Effector CD4-positive, alpha-beta T cell (primary cell): ENCODE data around the gene ASB2.

Source experiments
- DNase-seq: peaks from one replicate; pipeline ENCODE4 v3.0.0-alpha.2; 2020
- total RNA-seq: gene quantifications from one replicate; lab custom pipeline; 2026; lab: John Stamatoyannopoulos, UW

ASB2 gene
- total RNA-seq, result 2.1 reads per million, percentile 4 among the genes with 10 or more reads in this experiment

DNA sequence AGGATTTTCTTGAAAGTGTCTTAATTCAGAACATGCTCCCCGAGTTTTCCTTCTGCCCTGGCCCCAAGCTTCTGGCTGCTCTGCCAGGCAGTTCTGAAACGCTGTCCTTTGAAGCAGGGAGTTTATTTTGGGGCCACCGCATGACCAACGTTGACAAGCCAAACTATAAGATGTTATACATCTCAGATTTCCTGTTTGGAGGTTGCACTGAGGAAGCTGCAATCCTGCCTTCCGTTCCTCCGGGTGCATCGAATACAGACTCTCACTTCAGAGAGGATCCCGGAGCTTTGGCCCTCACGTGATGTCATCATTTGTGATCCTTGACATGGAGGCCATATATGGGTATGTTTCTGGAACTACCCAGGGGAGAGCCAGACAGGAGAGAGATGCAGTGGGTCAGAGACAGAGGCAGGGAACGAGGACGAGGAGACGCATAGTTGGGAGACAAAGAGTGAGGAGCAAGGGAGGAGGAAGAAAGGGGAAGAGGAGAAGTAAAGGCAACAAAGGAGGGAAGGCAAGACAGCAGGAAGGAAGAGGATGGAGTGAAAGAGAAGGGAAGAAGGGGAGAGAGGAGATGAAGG, at the start of gene ASB2:
TSS of gene ASB2 (minus strand) at position 94 of the 581 bp plus-strand sequence. CDS start 12,031 bp downstream, outside the sequence.
- DNase-seq, result no peak

GRCh38 chr14:94025720-94026119, 49.4 kb upstream of the ASB2 start:
- no peak for DNase-seq

DNA sequence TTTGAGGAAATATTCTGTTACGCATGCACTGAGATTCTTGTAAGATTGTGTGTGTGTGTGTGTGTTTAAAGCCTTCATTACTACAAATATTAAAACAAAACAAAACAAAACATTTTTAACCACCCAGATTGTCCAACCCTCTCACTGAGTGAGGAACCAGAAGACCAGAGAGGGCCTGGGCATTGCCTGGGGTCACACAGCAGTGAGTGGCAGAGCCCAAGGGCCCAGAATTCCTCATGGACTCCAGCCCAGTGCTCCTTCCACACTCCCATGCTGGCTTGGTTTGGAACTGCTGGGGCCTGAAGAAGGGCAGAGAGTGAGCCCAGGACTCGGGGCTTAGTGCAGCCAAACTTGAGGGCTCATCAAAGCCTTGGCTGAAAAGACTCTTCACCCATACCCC, 48.2 kb upstream of the ASB2 start:
- DNase-seq, result no peak

GRCh38 chr14:94022532-94023411, 46.4 kb upstream of the ASB2 start:
- DNase-seq, result no peak

- no peak for DNase-seq
Measured at GRCh38 chr14:94021416-94022157, 45.2 kb upstream of the ASB2 start.

GRCh38 chr14:94021001-94021400, 44.6 kb upstream of the ASB2 start:
- DNase-seq, result no peak

DNA sequence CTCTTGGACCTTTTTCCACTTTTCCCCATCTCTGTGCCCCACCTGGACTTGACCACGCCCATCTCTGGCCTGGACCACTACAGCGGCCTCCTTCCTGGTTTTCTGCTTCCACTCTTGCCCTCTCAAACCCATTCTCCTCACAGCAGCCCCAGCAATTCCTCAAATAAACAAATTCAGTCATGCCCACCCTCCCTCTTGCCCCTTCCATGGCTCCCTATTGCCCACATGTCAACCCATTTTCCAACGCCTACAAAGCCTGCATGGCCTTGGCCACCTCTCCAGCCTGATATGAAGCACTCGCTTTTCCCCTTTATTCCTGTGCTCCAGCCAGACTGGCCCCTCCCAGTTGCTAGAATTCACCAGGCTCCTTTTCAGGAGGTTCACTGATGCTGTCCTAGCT, 43.9 kb upstream of the ASB2 start:
- no peak for DNase-seq

DNA sequence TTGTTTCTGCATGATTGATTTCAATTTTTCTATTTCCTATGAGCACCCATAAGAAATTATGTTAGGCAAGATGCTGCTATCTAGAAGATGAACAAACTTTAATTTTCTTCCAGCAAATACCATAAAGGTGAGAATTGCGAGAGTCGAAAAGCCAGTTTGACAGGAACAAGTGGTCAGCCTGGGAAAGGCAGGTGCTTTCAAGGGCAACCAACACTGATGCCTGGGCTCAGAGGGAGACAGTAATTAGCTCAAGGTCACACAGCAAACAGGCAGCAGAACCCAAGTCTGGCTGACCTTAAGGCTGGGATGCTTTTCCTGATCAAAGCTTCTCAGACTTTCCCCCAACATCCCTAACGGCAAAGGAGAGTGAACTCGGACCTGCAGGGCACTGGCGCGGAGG, 43.0 kb upstream of the ASB2 start:
- DNase-seq, result no peak

- DNase-seq, result no peak
Measured at GRCh38 chr14:94018308-94018707, 41.9 kb upstream of the ASB2 start.

DNA sequence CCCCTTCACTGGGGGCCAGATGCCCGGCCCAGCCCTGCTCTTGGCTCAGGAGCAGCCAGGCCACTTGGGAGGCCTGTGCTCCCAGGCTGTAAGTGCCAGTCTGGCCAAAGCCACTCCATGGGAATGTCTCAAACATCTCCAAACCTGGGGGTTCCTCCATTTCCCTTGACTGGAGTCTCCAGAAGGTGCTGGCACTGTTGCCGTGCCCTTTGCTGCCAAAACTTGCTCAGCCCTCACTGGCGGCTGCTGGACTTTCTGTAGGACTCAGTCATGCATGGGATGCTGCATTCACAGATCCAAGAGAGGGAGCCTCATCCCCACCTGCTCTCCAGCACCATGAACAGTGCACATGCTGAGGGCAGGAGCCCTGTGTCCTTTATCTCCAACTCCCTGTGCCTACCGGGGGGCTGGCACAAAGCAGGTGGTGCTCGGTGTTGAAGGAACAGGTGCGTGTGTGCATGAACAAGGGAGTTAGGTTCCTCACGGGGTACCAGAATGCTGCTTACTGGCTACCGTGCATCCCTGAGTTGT, 40.1 kb upstream of the ASB2 start:
- no peak for DNase-seq

GRCh38 chr14:94015223-94015622, 38.9 kb upstream of the ASB2 start:
- DNase-seq, result no peak

- no peak for DNase-seq
Measured at GRCh38 chr14:94014382-94014781, 38.0 kb upstream of the ASB2 start.

DNA sequence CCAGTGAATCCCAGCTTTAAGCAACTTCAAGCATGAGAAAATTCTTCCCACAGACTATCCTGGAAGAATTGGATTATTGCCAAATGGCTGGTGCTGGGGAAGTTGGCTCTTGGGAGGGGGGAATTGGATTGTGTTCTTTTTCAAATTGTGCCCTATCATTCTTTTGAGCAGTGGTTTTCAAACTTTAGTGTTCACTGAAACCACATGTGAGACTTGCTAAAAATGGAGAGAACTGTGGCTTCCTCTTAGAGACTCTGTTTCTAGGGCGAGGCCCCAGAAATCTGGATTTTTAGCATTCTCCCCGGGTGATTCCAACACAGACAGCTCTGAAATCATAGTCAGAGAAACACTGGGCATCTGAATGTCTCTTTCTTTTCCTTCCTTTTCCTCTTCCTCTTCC, 35.4 kb upstream of the ASB2 start:
- no peak for DNase-seq

DNA sequence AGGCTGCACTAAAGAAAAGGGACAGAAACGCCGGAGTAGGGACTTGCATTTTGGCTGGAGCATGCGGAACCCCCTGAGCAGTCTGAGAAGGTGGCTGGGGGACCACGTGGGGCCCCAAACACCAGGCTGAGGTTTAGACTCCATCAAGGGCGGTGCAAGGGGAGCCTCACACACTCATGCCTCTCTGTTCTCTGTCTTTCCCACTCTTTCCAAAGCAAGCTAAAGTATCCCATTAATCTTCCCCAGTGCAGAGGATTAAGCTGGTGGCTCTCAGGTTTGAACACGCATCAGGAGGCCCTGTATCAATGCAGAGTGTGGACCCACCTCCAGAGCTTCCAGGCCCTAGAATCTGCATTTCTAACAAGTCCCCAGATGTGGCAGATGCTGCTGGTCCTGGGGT, 34.3 kb upstream of the ASB2 start:
- DNase-seq, result no peak

GRCh38 chr14:94009767-94010166, 33.4 kb upstream of the ASB2 start:
- DNase-seq, result no peak

GRCh38 chr14:94008234-94008633, 31.9 kb upstream of the ASB2 start:
- no peak for DNase-seq

DNA sequence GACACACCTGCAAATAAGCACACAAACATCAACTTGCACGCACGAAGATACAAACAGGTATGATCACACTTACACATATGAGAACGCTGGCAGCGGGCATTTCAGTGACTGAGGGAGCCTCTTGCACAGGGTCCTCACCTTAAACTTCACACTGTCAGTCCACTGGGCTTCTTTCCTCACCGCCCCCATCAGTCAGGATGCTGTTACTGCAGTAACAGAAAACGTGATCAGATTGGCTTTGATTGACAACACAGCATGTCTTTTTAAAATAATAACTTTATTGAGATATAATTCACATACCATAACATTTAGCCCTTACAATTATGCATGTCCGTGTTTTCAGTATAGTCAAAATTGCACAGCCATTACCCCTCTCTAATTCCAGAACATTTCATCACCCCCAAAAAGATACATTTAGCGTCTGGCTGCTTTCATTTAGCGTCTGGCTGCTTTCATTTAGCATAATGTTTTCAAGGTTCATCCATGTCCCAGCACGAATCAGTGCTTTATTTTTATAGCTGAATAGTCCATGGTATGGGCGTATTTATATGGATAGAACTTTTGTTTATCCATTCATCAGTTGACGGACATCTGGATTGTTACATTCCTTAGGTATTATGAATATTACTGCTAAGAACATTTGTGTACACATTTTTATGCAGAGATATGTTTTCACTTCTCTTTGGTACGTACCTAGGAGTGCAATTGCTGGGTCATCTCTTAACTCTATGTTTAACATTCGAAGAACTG, 29.1 kb upstream of the ASB2 start:
- no peak for DNase-seq

GRCh38 chr14:94004015-94004414, 27.6 kb upstream of the ASB2 start:
- no peak for DNase-seq

GRCh38 chr14:94003397-94003796, 27.0 kb upstream of the ASB2 start:
- no peak for DNase-seq

GRCh38 chr14:94001501-94002396, 25.4 kb upstream of the ASB2 start:
- DNase-seq, result peak; percentile 48

- no peak for DNase-seq
Measured at GRCh38 chr14:94001016-94001415, 24.6 kb upstream of the ASB2 start.

DNA sequence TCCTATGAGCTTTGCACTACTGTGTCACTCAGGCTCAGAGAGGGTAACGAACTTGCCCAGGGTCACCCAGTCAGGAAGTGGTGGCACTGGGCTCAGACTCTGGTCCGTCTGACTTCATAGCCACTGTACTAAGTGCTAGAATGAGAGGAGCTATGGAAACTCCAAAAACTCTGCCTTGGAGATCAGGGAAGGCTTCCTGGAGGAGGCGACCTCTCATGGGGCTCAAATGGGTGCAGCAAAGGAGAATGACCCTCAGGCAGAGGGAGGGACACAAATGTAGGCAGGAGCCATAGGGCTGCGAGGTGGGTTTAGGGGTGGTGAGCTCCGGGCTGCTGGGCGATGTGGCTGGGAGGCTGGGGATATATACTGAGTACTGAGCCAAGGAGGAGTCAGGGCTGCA, 23.9 kb upstream of the ASB2 start:
- no peak for DNase-seq
